Stimulated activated naive CD8-positive, alpha-beta T cell treated with anti-CD3 and anti-CD28 coated beads, Interleukin-15, Interleukin-2, amounts not matched to agents 100 ng/mL and 50 ng/mL, for 24 hours (primary cell): ENCODE data around the gene BBS1.
A peak's percentile ranks its signal among the peaks of the same experiment; 100 is the strongest.
"Not testable (repeated sequence)": the region's sequence is repeated elsewhere in the genome, so short reads cannot be mapped to it uniquely, and the experiment has no call there.

ENCODE experiments used
- H3K27ac Mint-ChIP-seq: one replicate; pipeline ENCODE4 v1.8.0; 2021; ENCODE audit warnings: mild to moderate bottlenecking, mixed read lengths
- H3K27me3 Mint-ChIP-seq: one replicate; pipeline ENCODE4 v1.8.0; 2021; ENCODE audit warnings: mixed read lengths
- H3K36me3 Mint-ChIP-seq: one replicate; pipeline ENCODE4 v1.8.0; 2021; ENCODE audit warnings: low read depth, mixed read lengths
- H3K4me1 Mint-ChIP-seq: one replicate; pipeline ENCODE4 v1.8.0; 2021; ENCODE audit warnings: low read depth, mixed read lengths
- H3K4me3 Mint-ChIP-seq: one replicate; pipeline ENCODE4 v1.8.0; 2021; ENCODE audit warnings: mild to moderate bottlenecking, mixed read lengths
- H3K9me3 Mint-ChIP-seq: one replicate; pipeline ENCODE4 v1.8.0; 2021; ENCODE audit warnings: mixed read lengths

The BBS1 gene

DNA sequence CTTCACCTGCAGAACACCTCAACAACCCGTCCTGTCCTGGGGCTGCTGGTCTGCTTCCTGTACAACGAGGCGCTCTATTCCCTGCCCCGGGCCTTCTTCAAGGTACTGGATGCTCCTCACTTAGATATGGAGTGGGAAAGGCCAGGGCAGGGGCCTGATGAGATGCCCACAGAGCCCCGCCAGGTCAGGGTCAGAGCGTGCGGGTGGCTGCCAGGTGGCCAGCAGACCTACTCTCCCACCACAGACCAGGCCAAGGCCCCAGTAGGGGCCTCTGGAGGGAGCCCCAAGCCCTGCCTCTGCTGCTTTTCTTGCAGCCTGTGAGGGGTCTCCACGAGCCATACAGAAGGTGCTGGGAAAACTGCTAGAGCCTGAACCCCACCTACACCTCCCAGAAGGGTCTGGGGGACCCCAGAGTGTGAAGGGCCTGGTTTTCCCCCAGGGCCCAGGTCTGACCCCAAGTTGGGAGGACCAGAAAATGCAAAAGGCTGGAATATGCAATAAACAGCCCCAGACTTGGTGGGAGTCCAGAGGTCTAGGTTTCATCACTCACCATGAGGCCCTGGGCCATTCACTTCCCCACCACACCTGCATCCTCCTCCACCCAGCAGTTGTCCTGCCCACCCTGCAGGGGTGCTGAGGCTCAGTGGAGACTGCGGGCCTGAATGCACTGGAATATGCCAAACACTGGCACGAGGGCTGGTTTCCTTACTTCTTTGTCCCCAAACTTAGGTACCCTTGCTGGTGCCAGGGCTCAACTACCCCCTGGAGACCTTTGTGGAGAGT lies 20.7 kb downstream of the BBS1 start:
- H3K9me3 Mint-ChIP-seq, result no peaks in the 10 kb centered on the region

GRCh38 chr11:66531841-66532240 lies 21.4 kb downstream of the BBS1 start:
- no peak overlapping the region for H3K4me3 Mint-ChIP-seq
- no peaks in the 10 kb centered on the region for H3K9me3 Mint-ChIP-seq
- no peak overlapping the region for H3K27ac Mint-ChIP-seq
- H3K4me1 Mint-ChIP-seq, result no peaks in the 10 kb centered on the region
- peaks cover 18% of the 10 kb centered on the region for H3K36me3 Mint-ChIP-seq
- H3K27me3 Mint-ChIP-seq, result no peaks in the 10 kb centered on the region

More for the DNA sequence above, 20.7 kb downstream of the BBS1 start:
- no peak overlapping the region for H3K4me3 Mint-ChIP-seq
- H3K4me1 Mint-ChIP-seq, result no peaks in the 10 kb centered on the region
- no peaks in the 10 kb centered on the region for H3K27me3 Mint-ChIP-seq
- no peak overlapping the region for H3K27ac Mint-ChIP-seq
- peaks cover 16% of the 10 kb centered on the region for H3K36me3 Mint-ChIP-seq

DNA sequence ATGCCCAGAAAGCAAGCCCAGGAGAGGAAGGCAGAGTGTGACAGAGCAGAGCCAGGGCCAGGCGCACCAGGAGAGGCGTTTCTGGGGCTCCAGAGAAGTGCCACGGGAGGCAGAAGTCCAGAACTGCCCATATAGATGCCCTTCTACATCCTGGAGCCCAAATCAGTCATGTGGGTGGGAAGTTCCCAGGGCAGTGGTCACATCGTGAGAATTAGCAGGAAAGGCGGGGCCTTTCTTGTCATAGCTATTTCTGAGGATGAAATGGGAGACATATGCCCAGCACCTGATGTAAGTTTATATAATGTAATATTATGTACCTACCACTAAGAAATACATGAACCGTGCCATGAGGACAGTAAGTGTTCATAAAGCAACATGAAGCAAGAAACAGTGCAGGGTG lies 22.3 kb downstream of the BBS1 start:
- Mint-ChIP-seq H3K36me3 (peaks cover 14% of the 10 kb centered on the region), H3K27me3 (no peaks in the 10 kb centered on the region), H3K9me3 (no peaks in the 10 kb centered on the region), H3K4me1 (no peaks in the 10 kb centered on the region), H3K27ac (no peak overlapping the region), H3K4me3 (no peak overlapping the region)

GRCh38 chr11:66539170-66539869 lies 28.9 kb downstream of the BBS1 start:
- Mint-ChIP-seq H3K27ac (no peak overlapping the region), H3K4me3 (no peak overlapping the region), H3K9me3 (no peaks in the 10 kb centered on the region), H3K4me1 (peaks cover 18% of the 10 kb centered on the region), H3K27me3 (no peaks in the 10 kb centered on the region), H3K36me3 (peaks cover 20% of the 10 kb centered on the region)

DNA sequence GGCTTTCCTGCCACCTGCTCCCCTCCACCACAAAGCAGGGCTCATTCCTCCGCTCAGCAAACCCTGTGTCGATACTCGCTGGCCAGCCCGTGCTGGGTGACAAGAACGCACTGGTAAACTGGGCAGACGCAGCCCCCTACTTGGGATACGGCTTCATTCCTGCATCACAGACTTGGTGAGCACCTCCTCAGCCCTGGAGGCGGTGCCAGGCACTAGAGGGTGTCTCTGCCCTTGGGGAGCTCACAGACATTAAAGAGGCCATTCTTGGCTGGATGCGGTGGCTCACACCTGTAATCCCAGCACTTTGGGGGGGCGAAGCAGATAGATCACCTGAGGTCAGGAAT lies 29.4 kb downstream of the BBS1 start:
- H3K4me1 Mint-ChIP-seq, result peaks cover 20% of the 10 kb centered on the region
- H3K27me3 Mint-ChIP-seq, result no peaks in the 10 kb centered on the region
- H3K4me3 Mint-ChIP-seq, result no peak overlapping the region
- H3K36me3 Mint-ChIP-seq, result peaks cover 20% of the 10 kb centered on the region
- no peak overlapping the region for H3K27ac Mint-ChIP-seq
- H3K9me3 Mint-ChIP-seq, result no peaks in the 10 kb centered on the region

DNA sequence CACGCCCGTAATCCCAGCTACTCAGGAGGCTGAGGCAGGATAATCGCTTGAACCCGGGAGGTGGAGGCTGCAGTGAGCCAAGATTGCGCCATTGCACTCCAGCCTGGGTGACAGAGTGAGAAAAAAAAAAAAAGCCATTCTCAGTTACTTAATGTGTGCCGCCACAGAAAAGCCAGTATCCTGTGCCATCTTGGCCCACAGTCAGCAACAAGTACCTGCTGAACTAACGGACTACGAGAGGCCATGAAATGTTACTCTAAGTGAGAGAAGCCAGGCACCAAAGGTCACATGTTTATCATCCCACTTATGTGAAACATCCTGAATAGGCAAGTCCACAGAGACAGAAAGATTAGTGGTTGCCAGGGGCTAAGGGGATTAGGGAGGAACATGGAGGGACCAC lies 30.2 kb downstream of the BBS1 start:
- H3K9me3 Mint-ChIP-seq, H3K27ac Mint-ChIP-seq, H3K27me3 Mint-ChIP-seq, H3K4me3 Mint-ChIP-seq: not testable (repeated sequence)
- Mint-ChIP-seq H3K36me3 (peaks cover 19% of the 10 kb centered on the region), H3K4me1 (peaks cover 25% of the 10 kb centered on the region)

GRCh38 chr11:66541892-66542291 lies 31.5 kb downstream of the BBS1 start:
- Mint-ChIP-seq H3K27me3 (no peaks in the 10 kb centered on the region), H3K4me3 (no peak overlapping the region), H3K27ac (peak overlapping the region; percentile 17), H3K36me3 (peaks cover 12% of the 10 kb centered on the region), H3K4me1 (peaks cover 29% of the 10 kb centered on the region), H3K9me3 (no peaks in the 10 kb centered on the region)

DNA sequence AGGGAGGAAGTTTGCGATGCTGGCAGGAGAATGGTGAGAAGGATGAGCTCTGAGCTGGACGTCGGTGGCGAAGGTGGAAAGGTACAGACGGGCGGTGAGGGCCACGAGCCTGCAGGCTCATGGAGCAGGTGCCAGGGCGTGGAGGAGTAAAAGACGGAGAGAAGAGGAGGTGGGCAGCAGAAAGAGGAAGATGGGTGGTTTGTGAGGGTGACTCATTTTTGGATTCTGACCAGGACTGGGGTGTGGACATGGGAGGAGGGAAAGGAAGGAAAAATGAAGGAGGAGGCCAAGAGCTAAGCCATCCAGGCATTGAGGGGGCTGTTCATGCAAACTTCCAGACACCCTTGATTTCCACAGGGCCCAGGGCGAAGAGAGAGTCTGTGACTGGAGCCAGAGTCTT lies 31.9 kb downstream of the BBS1 start:
- Mint-ChIP-seq H3K4me3 (no peak overlapping the region), H3K27ac (peak overlapping the region; percentile 17), H3K27me3 (no peaks in the 10 kb centered on the region), H3K4me1 (peaks cover 29% of the 10 kb centered on the region), H3K9me3 (no peaks in the 10 kb centered on the region), H3K36me3 (peaks cover 12% of the 10 kb centered on the region)

- H3K27ac Mint-ChIP-seq, result peak overlapping the region; percentile 65
- no peaks in the 10 kb centered on the region for H3K9me3 Mint-ChIP-seq
- peaks cover 2% of the 10 kb centered on the region for H3K27me3 Mint-ChIP-seq
- peaks cover 12% of the 10 kb centered on the region for H3K36me3 Mint-ChIP-seq
- peaks cover 29% of the 10 kb centered on the region for H3K4me1 Mint-ChIP-seq
- peak overlapping the region; percentile 68 for H3K4me3 Mint-ChIP-seq
These were observed 33.0 kb downstream of the BBS1 start for GRCh38 chr11:66543263-66544107.

DNA sequence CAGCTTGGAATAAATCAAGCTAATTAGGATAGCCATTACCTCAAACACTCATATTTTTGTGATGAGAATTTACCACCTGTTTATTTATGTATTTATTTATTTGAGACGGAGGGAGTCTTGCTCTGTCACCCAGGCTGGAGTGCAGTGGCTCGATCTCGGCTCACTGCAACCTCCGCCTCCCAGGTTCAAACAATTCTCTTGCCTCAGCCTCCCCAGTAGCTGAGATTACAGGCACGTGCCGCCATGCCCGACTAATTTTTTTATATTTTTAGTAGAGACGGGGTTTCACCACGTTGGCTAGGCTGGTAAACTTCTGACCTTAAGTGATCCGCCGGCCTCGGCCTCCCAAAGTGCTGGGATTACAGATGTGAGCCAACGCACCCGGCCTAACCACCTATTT lies 34.5 kb downstream of the BBS1 start:
- Mint-ChIP-seq H3K4me1 (peaks cover 29% of the 10 kb centered on the region), H3K27ac (peak overlapping the region; percentile 82), H3K36me3 (peaks cover 12% of the 10 kb centered on the region), H3K4me3 (peak overlapping the region; percentile 92)
- H3K9me3 Mint-ChIP-seq, H3K27me3 Mint-ChIP-seq: not testable (repeated sequence)

DNA sequence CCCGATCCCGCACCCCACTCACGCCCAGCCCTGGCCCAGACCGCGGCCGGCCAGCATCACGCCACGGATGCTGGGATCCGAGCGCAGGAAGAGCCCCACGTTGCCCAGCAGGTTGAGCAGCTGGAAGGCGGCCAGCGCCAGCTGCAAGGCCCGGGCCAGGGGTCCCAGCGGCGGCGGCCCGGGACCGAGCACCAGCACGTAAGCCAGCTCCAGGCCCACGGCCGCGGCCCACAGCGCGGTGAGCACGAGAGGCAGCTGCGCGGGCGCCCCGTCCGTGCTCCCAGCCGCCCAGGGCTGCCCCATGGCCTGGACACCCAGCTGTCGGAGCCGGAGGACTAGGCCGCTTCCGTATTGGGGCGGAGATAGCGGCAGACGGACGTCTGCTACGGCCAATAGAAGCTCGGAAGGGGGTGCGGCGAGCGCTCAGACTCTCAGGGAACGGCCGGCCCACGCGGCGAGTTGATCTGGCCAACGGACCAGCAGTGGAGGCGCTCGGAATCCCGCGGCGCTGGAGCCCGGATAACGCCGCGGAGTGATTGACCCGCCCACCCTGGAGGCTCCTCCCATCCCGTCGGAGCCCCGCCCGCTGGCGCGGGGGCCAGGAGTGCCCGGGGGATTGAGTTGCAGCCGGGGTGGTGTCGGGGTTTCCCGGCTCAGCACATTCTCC lies 35.4 kb downstream of the BBS1 start, which contains the start of gene ZDHHC24:
ZDHHC24 (minus strand) TSS at position 348 of the 667 bp plus-strand sequence; CDS start at position 303, 45 bp downstream.
- H3K4me3 Mint-ChIP-seq, result peak within 1 kb of the TSS; percentile 92
- H3K27ac Mint-ChIP-seq, result peak within 1 kb of the TSS; percentile 82
- peaks cover 12% of the 10 kb centered on the region for H3K36me3 Mint-ChIP-seq
- H3K4me1 Mint-ChIP-seq, result peaks cover 29% of the 10 kb centered on the region
- peaks cover 8% of the 10 kb centered on the region for H3K27me3 Mint-ChIP-seq
- no peaks in the 10 kb centered on the region for H3K9me3 Mint-ChIP-seq

DNA sequence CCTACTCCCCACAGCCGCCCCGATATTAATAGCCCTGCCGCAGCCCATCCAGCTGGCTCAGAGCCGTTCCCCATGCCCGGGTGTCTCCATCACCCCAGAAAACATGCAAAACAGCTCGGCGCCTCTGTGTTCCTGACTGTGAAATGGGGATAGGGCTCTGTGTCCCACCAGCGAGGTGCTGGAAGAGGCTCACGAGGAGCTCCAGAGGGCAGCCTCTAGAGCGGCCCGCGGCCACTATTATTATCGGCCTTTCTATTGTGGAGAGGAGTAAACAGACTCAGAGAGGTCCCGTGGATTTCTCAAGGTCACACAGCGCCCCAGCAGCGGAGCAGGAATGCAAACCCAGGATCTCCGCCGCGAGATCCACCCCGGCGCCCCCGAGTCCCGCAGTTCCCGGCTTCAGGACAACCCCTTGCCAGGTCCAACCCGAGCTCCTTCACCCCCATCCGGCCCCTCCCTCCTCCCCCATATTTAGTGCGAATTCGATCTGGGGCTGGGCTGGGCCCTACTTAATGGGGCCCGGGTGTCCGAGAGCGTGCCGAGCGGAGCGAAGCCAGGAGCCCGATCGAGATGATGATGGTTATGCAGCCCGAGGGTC lies 36.0 kb downstream of the BBS1 start, which contains the start of gene ACTN3:
ACTN3 (plus strand) TSS at position 536 of the 598 bp plus-strand sequence; CDS start at position 571, 35 bp downstream.
- no peaks in the 10 kb centered on the region for H3K9me3 Mint-ChIP-seq
- peak within 1 kb of the TSS; percentile 81 for H3K4me3 Mint-ChIP-seq
- peaks cover 9% of the 10 kb centered on the region for H3K36me3 Mint-ChIP-seq
- peaks cover 27% of the 10 kb centered on the region for H3K4me1 Mint-ChIP-seq
- peaks cover 8% of the 10 kb centered on the region for H3K27me3 Mint-ChIP-seq
- peak within 1 kb of the TSS; percentile 72 for H3K27ac Mint-ChIP-seq

DNA sequence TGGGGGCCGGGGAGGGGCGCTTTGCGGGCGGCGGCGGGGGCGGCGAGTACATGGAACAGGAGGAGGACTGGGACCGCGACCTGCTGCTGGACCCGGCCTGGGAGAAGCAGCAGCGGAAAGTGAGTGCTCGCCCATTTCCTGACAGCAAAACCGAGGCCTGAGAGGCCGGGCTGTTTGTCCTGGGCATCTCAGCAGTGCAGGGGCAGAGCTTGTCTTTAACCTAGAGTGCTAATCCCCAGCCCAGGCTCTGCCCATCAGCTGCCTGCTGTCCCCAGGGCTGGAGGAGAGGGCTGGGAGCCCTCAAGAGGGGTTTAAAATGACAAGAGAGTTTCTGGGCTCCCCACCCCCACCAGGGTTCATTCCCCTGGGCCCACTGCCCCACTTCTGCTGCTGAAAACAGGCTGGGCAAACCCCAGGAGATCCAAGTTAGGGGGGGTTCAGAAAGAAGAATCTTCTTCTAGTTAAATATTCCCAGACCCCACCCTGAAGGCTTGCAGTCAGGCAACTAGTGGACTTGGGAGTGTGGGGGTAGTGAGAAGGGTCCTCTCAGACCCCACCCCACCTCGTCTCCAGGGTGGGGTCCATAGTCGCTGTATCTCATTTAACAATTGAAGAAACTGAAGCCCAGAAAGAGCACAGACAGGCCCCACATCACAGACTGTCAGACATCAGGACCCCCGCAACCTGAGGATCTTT lies 36.7 kb downstream of the BBS1 start:
- peaks cover 24% of the 10 kb centered on the region for H3K4me1 Mint-ChIP-seq
- H3K36me3 Mint-ChIP-seq, result peaks cover 6% of the 10 kb centered on the region
- H3K27ac Mint-ChIP-seq, result no peak overlapping the region
- H3K9me3 Mint-ChIP-seq, result no peaks in the 10 kb centered on the region
- H3K4me3 Mint-ChIP-seq, result peak overlapping the region; percentile 81
- peaks cover 8% of the 10 kb centered on the region for H3K27me3 Mint-ChIP-seq

DNA sequence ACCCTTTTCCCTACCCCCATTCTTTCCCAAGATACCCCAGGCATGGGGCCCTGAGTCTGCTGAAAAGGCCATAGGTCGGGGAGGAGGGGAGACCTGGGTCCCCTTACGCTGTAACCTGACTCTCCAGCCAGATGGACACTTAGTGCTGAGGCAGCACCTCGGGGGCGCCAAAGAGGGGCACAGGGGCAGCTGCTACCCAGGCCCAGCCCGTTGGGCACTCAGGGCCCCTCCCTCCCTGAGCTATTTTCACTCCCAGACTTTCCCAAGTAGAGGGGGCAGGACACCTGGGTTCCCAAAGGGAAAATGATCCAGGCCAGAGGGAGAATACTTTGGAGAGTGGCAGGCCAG lies 37.2 kb downstream of the BBS1 start:
- no peak overlapping the region for H3K4me3 Mint-ChIP-seq
- H3K4me1 Mint-ChIP-seq, result peaks cover 24% of the 10 kb centered on the region
- H3K27me3 Mint-ChIP-seq, result peaks cover 8% of the 10 kb centered on the region
- H3K27ac Mint-ChIP-seq, result no peak overlapping the region
- no peaks in the 10 kb centered on the region for H3K9me3 Mint-ChIP-seq
- peaks cover under 1% of the 10 kb centered on the region for H3K36me3 Mint-ChIP-seq
